OCI-LY1 (cell line): ENCODE measurements around the gene PDE2A.

Experiments
- H2AFZ ChIP-seq: fragments of 200-600 bp; sonication (generic), shearing (Covaris generic); 2 replicates; pipeline ENCODE4 v1.6.0; 2014; ENCODE audit warnings: antibody characterized with exemption, mild to moderate bottlenecking, low read length
- H3F3A ChIP-seq: fragments of 200-600 bp; sonication (generic), shearing (Covaris generic); 2 replicates; pipeline ENCODE4 v1.6.0; 2014; ENCODE audit warnings: mild to moderate bottlenecking, antibody characterized with exemption, low read length, moderate library complexity; ENCODE audit not compliant: insufficient read depth
- H3K27ac ChIP-seq: fragments of 200-600 bp; sonication (generic); 2 replicates; pipeline ENCODE4 v1.5.1; 2014; ENCODE audit warnings: low read length, mixed run types, mild to moderate bottlenecking, low read depth; ENCODE audit not compliant: poor library complexity, severe bottlenecking
- H3K27me3 ChIP-seq: fragments of 200-600 bp; sonication (generic); 2 replicates; pipeline ENCODE4 v1.6.0; 2014; ENCODE audit warnings: antibody characterized with exemption, mild to moderate bottlenecking, low read length, moderate library complexity; ENCODE audit not compliant: insufficient read depth
- H3K36me3 ChIP-seq: fragments of 200-600 bp; sonication (generic); 2 replicates; pipeline ENCODE4 v1.6.1; 2014; ENCODE audit warnings: mild to moderate bottlenecking, antibody characterized with exemption, low read length, moderate library complexity, mixed read lengths; ENCODE audit not compliant: insufficient read depth
- H3K4me1 ChIP-seq: fragments of 200-600 bp; sonication (generic); 2 replicates; pipeline ENCODE4 v1.5.1; 2014; ENCODE audit warnings: mild to moderate bottlenecking, low read length, moderate library complexity; ENCODE audit not compliant: insufficient read depth, severe bottlenecking
- H3K4me2 ChIP-seq: fragments of 200-600 bp; sonication (generic), shearing (Covaris generic); 2 replicates; pipeline ENCODE4 v1.6.1; 2014; ENCODE audit warnings: low read length
- H3K4me3 ChIP-seq: fragments of 200-600 bp; sonication (generic); 2 replicates; pipeline ENCODE4 v1.5.1; 2014; ENCODE audit warnings: low read length, low read depth, mild to moderate bottlenecking, mixed read lengths; ENCODE audit not compliant: poor library complexity, severe bottlenecking
- H3K79me2 ChIP-seq: fragments of 200-600 bp; shearing (Covaris generic); 2 replicates; pipeline ENCODE4 v1.6.1; 2016; ENCODE audit warnings: mixed run types, low read length, mixed read lengths; ENCODE audit not compliant: insufficient read depth
- H3K9ac ChIP-seq: fragments of 200-600 bp; sonication (generic), shearing (Covaris generic); 2 replicates; pipeline ENCODE4 v1.6.1; 2014; ENCODE audit warnings: mild to moderate bottlenecking, low read length, mixed read lengths
- H3K9me2 ChIP-seq: fragments of 200-600 bp; sonication (generic), shearing (Covaris generic); 2 replicates; pipeline ENCODE4 v1.6.1; 2014; ENCODE audit warnings: low read depth, mild to moderate bottlenecking, low read length, mixed read lengths
- H3K9me3 ChIP-seq: fragments of 200-600 bp; shearing (Covaris generic); 2 replicates; pipeline ENCODE4 v1.6.1; 2014; ENCODE audit warnings: low read length, mixed read lengths
- H4K20me1 ChIP-seq: fragments of 200-600 bp; sonication (generic), shearing (Covaris generic); 2 replicates; pipeline ENCODE4 v1.6.0; 2016; ENCODE audit warnings: mild to moderate bottlenecking, low read length; ENCODE audit not compliant: insufficient read depth
- EZH2 ChIP-seq: fragments of 200-600 bp; sonication (generic), shearing (Covaris generic); IDR thresholded peaks from 2 replicates; pipeline ENCODE4 v1.8.0; 2017; ENCODE audit warnings: borderline replicate concordance, mixed run types, mild to moderate bottlenecking, antibody characterized with exemption, low read length, moderate library complexity, mixed read lengths
- TF ChIP-seq, protein P1 (sequence below): fragments of 200-600 bp; sonication (generic), shearing (Covaris generic); IDR thresholded peaks from 2 replicates; pipeline ENCODE4 v1.5.1; 2017; ENCODE audit warnings: mild to moderate bottlenecking, antibody characterized with exemption, low read length, moderate library complexity, mixed read lengths

PDE2A gene

GRCh38 chr11:72639502-72640375, 34.5 kb downstream of the PDE2A start:
- H3K4me2 ChIP-seq, result no peak overlapping the region
- no peaks in the 10 kb centered on the region for H3K9me2 ChIP-seq
- H3K4me1 ChIP-seq, result peaks cover 5% of the 10 kb centered on the region
- H3K36me3 ChIP-seq, result no peaks in the 10 kb centered on the region
- H3K27ac ChIP-seq, result no peak overlapping the region
- H3K27me3 ChIP-seq, result peaks cover 5% of the 10 kb centered on the region
- H4K20me1 ChIP-seq, result no peaks in the 10 kb centered on the region
- no peaks in the 10 kb centered on the region for H3K79me2 ChIP-seq
- H2AFZ ChIP-seq, result no peak overlapping the region
- no peak overlapping the region for H3K9ac ChIP-seq
- no peak overlapping the region for H3K4me3 ChIP-seq
- no peak for TF ChIP-seq EZH2
- TF ChIP-seq, protein P1, sequence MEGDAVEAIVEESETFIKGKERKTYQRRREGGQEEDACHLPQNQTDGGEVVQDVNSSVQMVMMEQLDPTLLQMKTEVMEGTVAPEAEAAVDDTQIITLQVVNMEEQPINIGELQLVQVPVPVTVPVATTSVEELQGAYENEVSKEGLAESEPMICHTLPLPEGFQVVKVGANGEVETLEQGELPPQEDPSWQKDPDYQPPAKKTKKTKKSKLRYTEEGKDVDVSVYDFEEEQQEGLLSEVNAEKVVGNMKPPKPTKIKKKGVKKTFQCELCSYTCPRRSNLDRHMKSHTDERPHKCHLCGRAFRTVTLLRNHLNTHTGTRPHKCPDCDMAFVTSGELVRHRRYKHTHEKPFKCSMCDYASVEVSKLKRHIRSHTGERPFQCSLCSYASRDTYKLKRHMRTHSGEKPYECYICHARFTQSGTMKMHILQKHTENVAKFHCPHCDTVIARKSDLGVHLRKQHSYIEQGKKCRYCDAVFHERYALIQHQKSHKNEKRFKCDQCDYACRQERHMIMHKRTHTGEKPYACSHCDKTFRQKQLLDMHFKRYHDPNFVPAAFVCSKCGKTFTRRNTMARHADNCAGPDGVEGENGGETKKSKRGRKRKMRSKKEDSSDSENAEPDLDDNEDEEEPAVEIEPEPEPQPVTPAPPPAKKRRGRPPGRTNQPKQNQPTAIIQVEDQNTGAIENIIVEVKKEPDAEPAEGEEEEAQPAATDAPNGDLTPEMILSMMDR, result no peak
- H3F3A ChIP-seq, result no peaks in the 10 kb centered on the region
- no peaks in the 10 kb centered on the region for H3K9me3 ChIP-seq

DNA sequence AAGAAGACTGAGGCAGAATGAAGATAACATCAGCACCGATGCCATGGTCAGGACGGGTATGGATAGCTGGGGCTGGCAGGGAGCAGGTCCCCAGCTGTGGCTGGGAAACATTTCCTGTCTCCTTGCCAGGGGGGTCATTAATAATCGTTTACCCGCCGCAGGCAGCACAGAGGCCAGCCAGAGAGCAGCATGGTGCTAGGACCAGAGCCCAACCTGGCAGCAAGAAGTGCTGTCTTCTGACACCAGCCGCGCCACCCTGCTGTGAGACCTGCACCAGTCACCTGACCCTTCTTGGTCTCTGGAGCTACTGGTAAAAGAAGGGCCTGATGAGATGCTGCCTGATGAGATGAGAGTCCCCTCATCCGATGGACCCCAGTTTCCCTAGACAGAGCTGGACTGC, 36.3 kb downstream of the PDE2A start:
- H2AFZ ChIP-seq, result no peak overlapping the region

GRCh38 chr11:72637198-72637597, 37.0 kb downstream of the PDE2A start:
- Histone ChIP-seq H3K4me3 (no peak overlapping the region), H3F3A (no peaks in the 10 kb centered on the region), H3K27me3 (peaks cover 6% of the 10 kb centered on the region), H3K27ac (no peak overlapping the region), H4K20me1 (no peaks in the 10 kb centered on the region), H3K9ac (no peak overlapping the region), H3K4me1 (no peaks in the 10 kb centered on the region), H3K36me3 (no peaks in the 10 kb centered on the region), H3K4me2 (no peak overlapping the region), H3K9me3 (no peaks in the 10 kb centered on the region), H3K9me2 (no peaks in the 10 kb centered on the region), H3K79me2 (no peaks in the 10 kb centered on the region), H2AFZ (no peak overlapping the region)
- TF ChIP-seq, protein P1, result no peak
- no peak for TF ChIP-seq EZH2

More for the DNA sequence above, 36.3 kb downstream of the PDE2A start:
- Histone ChIP-seq H3K9me3 (no peaks in the 10 kb centered on the region), H3K27me3 (peaks cover 6% of the 10 kb centered on the region), H3K36me3 (no peaks in the 10 kb centered on the region), H3K79me2 (no peaks in the 10 kb centered on the region), H3K4me2 (no peak overlapping the region), H3K9me2 (no peaks in the 10 kb centered on the region), H3K4me3 (no peak overlapping the region), H3K27ac (no peak overlapping the region), H3K4me1 (peaks cover 5% of the 10 kb centered on the region), H3F3A (no peaks in the 10 kb centered on the region), H4K20me1 (no peaks in the 10 kb centered on the region), H3K9ac (no peak overlapping the region)
- no peak for TF ChIP-seq EZH2
- TF ChIP-seq, protein P1, result no peak
